ENCODE measurements around the gene IGF1.

- TF ChIP-seq CTCF (IDR thresholded peaks at IDR 0.05) (no peak), POLR2A (IDR thresholded peaks at IDR 0.05) (no peak), EP300 (IDR thresholded peaks at IDR 0.05) (no peak), POLR2AphosphoS5 (IDR thresholded peaks at IDR 0.05) (no peak)
Measured at GRCh38 chr12:102501773-102502172, 21.4 kb upstream of the IGF1 start.
